Effector CD8-positive, alpha-beta T cell (primary cell): ENCODE data around the gene MAST3.

Experiments used
- DNase-seq: peaks from one replicate; lab custom pipeline; 2025; lab: John Stamatoyannopoulos, UW

Gene MAST3

DNA sequence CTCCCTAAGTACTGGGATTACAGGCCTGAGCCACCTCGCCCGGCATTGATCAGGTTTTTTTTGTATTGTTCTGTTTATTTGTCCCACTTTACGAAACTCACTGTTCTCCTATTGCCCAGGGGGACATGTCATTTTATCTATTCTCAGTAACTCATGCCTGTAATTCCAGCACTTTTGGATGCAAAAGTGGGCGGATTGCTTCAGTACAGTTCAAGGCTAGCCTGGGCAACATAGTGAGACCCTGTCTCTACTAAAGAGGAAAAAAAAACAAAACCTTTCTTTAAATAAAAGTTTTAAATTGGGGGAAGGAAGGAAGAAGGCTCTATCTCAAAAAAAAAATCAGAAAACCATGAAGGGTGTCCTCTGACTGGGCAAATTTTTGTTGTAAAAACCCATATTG lies 92.7 kb downstream of the MAST3 start:
- no peak for DNase-seq

GRCh38 chr19:18191640-18192062 lies 94.1 kb downstream of the MAST3 start:
- no peak for DNase-seq

- DNase-seq = peak; percentile 100
Observed at GRCh38 chr19:18192673-18193387, 95.3 kb downstream of the MAST3 start, which contains the start of gene MPV17L2. TSS of gene MPV17L2 (plus strand) at chr19:18193218. CDS start at chr19:18193282, 64 bp downstream.

DNA sequence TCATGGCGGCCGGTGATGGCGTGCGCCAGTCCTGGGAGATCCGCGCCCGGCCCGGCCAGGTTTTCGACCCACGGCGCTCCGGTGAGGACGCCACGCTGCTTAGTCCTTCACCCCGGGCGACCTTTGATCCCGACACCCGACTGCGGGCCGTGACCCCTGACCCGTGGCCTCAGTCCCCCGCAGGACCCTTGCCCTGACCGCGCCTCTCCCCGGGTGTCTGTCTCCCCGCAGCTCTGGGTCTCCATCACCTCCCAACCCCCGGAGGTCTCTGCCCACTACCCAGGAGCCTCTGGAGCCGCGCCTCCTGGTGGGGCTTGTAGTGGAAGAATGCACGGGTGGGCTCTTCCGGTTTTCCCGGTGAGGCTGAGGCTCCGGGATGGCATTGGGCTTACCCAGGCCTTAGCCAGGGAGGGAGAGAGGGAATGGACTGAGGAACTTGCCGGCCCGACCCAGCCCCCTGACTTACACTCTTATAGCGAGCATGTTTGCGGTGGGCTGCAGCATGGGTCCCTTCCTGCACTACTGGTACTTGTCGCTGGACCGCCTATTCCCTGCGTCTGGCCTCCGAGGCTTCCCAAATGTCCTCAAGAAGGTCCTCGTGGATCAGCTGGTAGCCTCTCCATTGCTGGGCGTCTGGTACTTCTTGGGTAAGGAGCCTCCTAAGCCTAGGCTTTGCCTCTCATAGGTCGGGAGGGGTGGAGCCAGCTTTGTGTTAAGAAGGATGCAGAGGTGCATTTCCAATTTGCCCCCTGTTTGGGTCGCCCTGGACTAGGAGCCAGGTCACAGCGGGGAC lies 96.0 kb downstream of the MAST3 start:
- no peak for DNase-seq

GRCh38 chr19:18194181-18194530 lies 96.6 kb downstream of the MAST3 start:
- no peak for DNase-seq

DNA sequence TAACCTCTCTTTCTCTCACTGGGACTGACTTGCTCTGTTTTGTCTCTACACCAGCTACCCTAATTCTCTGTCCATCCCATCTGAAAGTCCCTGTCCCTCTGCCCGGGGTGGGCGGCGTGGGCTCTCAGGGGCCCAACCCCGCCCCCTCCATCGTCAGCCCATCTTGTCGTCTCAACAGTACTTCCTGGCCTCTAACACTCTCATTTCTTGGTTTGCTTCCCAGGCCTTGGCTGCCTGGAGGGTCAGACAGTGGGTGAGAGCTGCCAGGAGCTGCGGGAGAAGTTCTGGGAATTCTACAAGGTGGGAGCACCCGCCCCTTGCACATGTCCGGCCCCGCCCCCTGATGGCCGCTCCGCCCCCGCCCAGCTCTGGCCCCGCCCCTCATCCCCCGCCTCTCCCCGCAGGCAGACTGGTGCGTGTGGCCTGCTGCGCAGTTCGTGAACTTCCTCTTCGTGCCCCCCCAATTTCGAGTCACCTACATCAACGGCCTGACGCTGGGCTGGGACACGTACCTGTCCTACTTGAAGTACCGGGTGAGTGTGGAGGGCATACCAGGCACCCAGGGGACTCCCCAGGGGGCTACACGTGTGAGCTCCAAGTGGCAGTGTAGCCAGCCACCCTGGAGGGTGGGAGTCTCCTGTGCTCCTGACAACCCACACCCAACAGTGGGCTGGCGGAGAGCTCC lies 97.1 kb downstream of the MAST3 start:
- DNase-seq = peak; percentile 30

- no peak for DNase-seq
Observed at GRCh38 chr19:18196511-18196845, 98.9 kb downstream of the MAST3 start.

GRCh38 chr19:18197306-18197705 lies 99.7 kb downstream of the MAST3 start:
- no peak for DNase-seq

- no peak for DNase-seq
Observed at GRCh38 chr19:18197941-18198340, 100.4 kb downstream of the MAST3 start.

GRCh38 chr19:18198374-18198773 lies 100.8 kb downstream of the MAST3 start:
- DNase-seq = no peak
